Glutamatergic neuron (in vitro differentiated cells): ENCODE results near the gene CSRNP3. TPM values are rescaled to one million over a fixed set of nuclear protein-coding genes. Genes with fewer than 3 reads are reported as not detected.

Experiments used
- DNase-seq: peaks from one replicate; pipeline ENCODE4 v3.0.0; 2022
- H3K27ac Mint-ChIP-seq: one replicate; pipeline ENCODE4 v1.8.0; 2020; ENCODE audit warnings: mild to moderate bottlenecking, mixed read lengths, inconsistent platforms; ENCODE audit not compliant: unreplicated experiment
- H3K27me3 Mint-ChIP-seq: one replicate; pipeline ENCODE4 v1.8.0; 2020; ENCODE audit warnings: mild to moderate bottlenecking, moderate library complexity, mixed read lengths, inconsistent platforms; ENCODE audit not compliant: unreplicated experiment
- H3K36me3 Mint-ChIP-seq: one replicate; pipeline ENCODE4 v1.8.0; 2020; ENCODE audit warnings: mild to moderate bottlenecking, mixed read lengths, inconsistent platforms; ENCODE audit not compliant: unreplicated experiment
- H3K4me1 Mint-ChIP-seq: one replicate; pipeline ENCODE4 v1.8.0; 2020; ENCODE audit warnings: mild to moderate bottlenecking, low read depth, mixed read lengths, inconsistent platforms; ENCODE audit not compliant: unreplicated experiment
- H3K4me3 Mint-ChIP-seq: one replicate; pipeline ENCODE4 v1.8.0; 2020; ENCODE audit warnings: mild to moderate bottlenecking, mixed read lengths, inconsistent platforms; ENCODE audit not compliant: unreplicated experiment
- H3K9me3 Mint-ChIP-seq: one replicate; pipeline ENCODE4 v1.8.0; 2020; ENCODE audit warnings: mild to moderate bottlenecking, moderate library complexity, mixed read lengths, inconsistent platforms; ENCODE audit not compliant: unreplicated experiment
- total RNA-seq: library from RNA; stranded (reverse); fragmentation: NEBNext Ultra II Directional; extraction: Animal tissue kit (Norgen Biotek cat#: 25700); gene quantifications from one replicate; pipeline ENCODE4 v1.2.1, GENCODE V29; 2021; ENCODE audit not compliant: unreplicated experiment
- TF ChIP-seq, protein P1 (sequence below): fragments of 200-600 bp; sonication (generic); IDR thresholded peaks from one replicate; pipeline ENCODE4 v1.5.0; 2021; ENCODE audit not compliant: partially characterized antibody, unreplicated experiment

The CSRNP3 gene
- total RNA-seq, 1 donor from 2014 or later, result 23.0 TPM

DNA sequence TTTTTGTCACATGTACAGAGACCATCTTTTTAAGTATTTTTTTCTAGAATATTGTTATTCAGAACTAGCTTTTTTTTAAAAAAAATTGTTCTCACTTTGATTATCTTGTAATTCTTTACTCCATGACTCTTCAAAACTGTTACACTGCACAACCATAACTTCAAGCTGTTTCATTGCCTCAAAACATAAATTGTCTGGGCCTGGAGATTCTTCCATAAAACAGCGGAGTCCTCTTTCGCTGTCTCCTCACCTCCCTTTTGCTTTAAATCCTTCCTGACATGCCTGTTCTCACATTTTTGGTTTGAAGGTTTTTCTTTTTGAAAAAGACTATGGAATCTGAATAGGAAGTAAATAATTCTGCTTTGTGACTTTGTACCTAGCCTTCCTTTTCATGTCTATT, 197.9 kb downstream of the CSRNP3 start:
- H3K27ac Mint-ChIP-seq, result no peak overlapping the region
- no peak overlapping the region for H3K4me3 Mint-ChIP-seq
- TF ChIP-seq, protein P1, sequence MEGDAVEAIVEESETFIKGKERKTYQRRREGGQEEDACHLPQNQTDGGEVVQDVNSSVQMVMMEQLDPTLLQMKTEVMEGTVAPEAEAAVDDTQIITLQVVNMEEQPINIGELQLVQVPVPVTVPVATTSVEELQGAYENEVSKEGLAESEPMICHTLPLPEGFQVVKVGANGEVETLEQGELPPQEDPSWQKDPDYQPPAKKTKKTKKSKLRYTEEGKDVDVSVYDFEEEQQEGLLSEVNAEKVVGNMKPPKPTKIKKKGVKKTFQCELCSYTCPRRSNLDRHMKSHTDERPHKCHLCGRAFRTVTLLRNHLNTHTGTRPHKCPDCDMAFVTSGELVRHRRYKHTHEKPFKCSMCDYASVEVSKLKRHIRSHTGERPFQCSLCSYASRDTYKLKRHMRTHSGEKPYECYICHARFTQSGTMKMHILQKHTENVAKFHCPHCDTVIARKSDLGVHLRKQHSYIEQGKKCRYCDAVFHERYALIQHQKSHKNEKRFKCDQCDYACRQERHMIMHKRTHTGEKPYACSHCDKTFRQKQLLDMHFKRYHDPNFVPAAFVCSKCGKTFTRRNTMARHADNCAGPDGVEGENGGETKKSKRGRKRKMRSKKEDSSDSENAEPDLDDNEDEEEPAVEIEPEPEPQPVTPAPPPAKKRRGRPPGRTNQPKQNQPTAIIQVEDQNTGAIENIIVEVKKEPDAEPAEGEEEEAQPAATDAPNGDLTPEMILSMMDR, result no peak
- peaks cover 12% of the 10 kb centered on the region for H3K9me3 Mint-ChIP-seq
- H3K4me1 Mint-ChIP-seq, result peaks cover 4% of the 10 kb centered on the region
- peaks cover 13% of the 10 kb centered on the region for H3K36me3 Mint-ChIP-seq
- H3K27me3 Mint-ChIP-seq, result peaks cover 2% of the 10 kb centered on the region
- no peak for DNase-seq

DNA sequence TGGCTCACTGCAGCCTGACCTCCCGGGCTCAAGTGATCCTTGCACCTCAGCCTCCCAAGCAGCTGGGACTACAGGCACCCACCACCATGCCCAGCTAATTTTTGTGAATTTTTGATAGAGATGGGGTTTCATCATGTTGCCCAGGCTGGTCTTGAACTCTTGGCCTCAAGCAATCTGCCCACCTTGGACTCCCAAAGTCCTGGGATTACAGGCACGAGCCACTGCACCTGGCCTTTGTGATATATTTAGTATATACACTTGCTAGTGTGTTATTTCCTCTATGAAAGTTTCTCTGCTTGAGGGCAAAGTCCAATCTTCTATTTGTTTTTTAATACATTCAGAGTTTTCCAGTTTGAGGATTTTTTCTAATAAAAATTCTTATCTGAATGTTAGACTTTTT, 205.3 kb downstream of the CSRNP3 start:
- Mint-ChIP-seq H3K9me3 (peaks cover 10% of the 10 kb centered on the region), H3K4me3 (no peak overlapping the region), H3K27me3 (no peaks in the 10 kb centered on the region), H3K27ac (no peak overlapping the region), H3K4me1 (peaks cover 3% of the 10 kb centered on the region), H3K36me3 (peaks cover 19% of the 10 kb centered on the region)
- TF ChIP-seq, protein P1, result no peak
- DNase-seq, result no peak

DNA sequence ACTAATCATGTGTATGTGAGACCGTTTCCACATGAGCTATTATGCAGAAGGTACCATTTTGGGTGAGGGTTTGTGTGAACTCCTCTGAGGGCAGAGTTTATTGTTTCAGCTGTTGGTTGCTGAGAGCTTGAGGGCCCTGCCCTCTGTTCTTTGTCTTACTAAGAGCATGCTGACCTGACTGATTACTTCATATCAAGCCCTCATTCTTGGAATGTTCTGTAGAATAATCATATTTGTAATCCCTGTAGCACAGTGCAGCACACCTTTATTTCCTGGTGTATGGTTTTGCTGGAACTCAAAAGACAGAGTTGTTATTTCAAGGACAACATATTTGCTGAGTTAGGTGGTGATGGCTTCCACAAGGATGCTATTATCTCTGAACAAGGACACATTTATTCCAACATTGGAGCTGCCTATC, 206.1 kb downstream of the CSRNP3 start:
- Mint-ChIP-seq H3K4me1 (peaks cover 3% of the 10 kb centered on the region), H3K36me3 (peaks cover 19% of the 10 kb centered on the region), H3K9me3 (peaks cover 10% of the 10 kb centered on the region), H3K4me3 (no peak overlapping the region), H3K27ac (no peak overlapping the region), H3K27me3 (no peaks in the 10 kb centered on the region)
- TF ChIP-seq, protein P1, result no peak
- no peak for DNase-seq

DNA sequence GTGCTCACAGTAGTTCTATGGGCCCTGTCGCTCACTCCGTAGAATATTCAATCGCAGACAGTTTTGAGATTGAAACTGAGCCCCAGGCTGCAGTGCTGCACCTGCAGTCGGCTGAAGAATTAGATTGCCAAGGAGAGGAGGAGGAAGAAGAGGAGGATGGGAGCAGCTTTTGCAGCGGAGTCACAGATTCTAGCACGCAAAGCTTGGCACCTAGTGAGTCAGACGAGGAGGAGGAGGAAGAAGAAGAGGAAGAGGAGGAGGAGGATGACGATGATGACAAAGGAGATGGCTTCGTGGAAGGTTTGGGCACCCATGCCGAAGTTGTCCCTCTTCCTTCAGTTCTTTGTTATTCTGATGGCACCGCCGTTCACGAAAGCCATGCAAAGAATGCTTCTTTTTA, 209.4 kb downstream of the CSRNP3 start:
- Mint-ChIP-seq H3K27ac (no peak overlapping the region), H3K4me1 (peaks cover 9% of the 10 kb centered on the region), H3K4me3 (no peak overlapping the region), H3K9me3 (peaks cover 2% of the 10 kb centered on the region), H3K36me3 (peaks cover 5% of the 10 kb centered on the region), H3K27me3 (no peaks in the 10 kb centered on the region)
- TF ChIP-seq, protein P1, result no peak
- DNase-seq, result no peak

DNA sequence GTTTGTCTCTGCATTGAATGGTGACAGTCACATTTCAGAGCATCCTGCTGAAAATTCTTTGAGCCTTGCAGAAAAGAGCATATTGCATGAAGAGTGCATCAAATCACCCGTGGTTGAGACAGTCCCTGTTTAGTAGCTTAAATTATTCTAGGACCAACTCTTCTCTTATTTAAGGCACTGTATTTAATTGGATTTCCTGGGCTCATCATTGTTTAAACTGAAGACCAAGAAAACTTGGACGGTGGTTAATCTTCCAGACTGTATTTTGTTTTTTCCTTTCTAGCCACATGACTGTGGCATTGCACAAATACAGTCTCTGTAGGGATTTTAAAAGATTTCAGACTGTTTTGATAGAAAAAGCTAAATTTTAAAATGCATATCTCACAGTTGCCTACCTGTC, 210.1 kb downstream of the CSRNP3 start:
- Mint-ChIP-seq H3K4me3 (no peak overlapping the region), H3K27ac (no peak overlapping the region), H3K9me3 (peaks cover 2% of the 10 kb centered on the region), H3K4me1 (peaks cover 9% of the 10 kb centered on the region), H3K27me3 (no peaks in the 10 kb centered on the region), H3K36me3 (peaks cover 5% of the 10 kb centered on the region)
- TF ChIP-seq, protein P1, result no peak
- DNase-seq, result no peak
